NCI-H1436 (cell line): ENCODE measurements around the gene LARP6.
"Not testable (repeated sequence)": the region's sequence is repeated elsewhere in the genome, so short reads cannot be mapped to it uniquely, and the experiment has no call there.

Experiments
- DNase-seq: peaks from one replicate; lab custom pipeline; 2025; lab: John Stamatoyannopoulos, UW

The LARP6 gene

GRCh38 chr15:70858614-70859321 lies 4.8 kb upstream of the LARP6 start:
- not testable (repeated sequence) for DNase-seq

GRCh38 chr15:70857562-70858285 lies 3.8 kb upstream of the LARP6 start:
- no peak for DNase-seq

- DNase-seq, result no peak
Measured at GRCh38 chr15:70856884-70857561, 3.1 kb upstream of the LARP6 start.

GRCh38 chr15:70856177-70856883 lies 2.4 kb upstream of the LARP6 start:
- no peak for DNase-seq

GRCh38 chr15:70855764-70856163 lies 1.8 kb upstream of the LARP6 start:
- DNase-seq, result no peak

GRCh38 chr15:70854666-70854976 lies 664 bp upstream of the LARP6 start:
- no peak for DNase-seq

GRCh38 chr15:70853318-70853972 lies 512 bp downstream of the LARP6 start:
- DNase-seq, result no peak

- DNase-seq, result no peak
Measured at GRCh38 chr15:70852501-70853317, 1.2 kb downstream of the LARP6 start.

GRCh38 chr15:70851889-70852288 lies 2.1 kb downstream of the LARP6 start:
- no peak for DNase-seq

- no peak for DNase-seq
Measured at GRCh38 chr15:70845602-70846360, 8.2 kb downstream of the LARP6 start.

GRCh38 chr15:70837476-70837875 lies 16.5 kb downstream of the LARP6 start:
- DNase-seq, result no peak

- DNase-seq, result no peak
Measured at GRCh38 chr15:70835841-70836240, 18.1 kb downstream of the LARP6 start.

- DNase-seq, result no peak
Measured at GRCh38 chr15:70835415-70835814, 18.5 kb downstream of the LARP6 start.

GRCh38 chr15:70834999-70835398 lies 19.0 kb downstream of the LARP6 start:
- no peak for DNase-seq

- DNase-seq, result peak; percentile 44
Measured at GRCh38 chr15:70833861-70834765, 19.8 kb downstream of the LARP6 start.

- DNase-seq, result no peak
Measured at GRCh38 chr15:70833422-70833821, 20.5 kb downstream of the LARP6 start.

GRCh38 chr15:70832176-70832575 lies 21.8 kb downstream of the LARP6 start:
- no peak for DNase-seq

GRCh38 chr15:70831094-70831911 lies 22.7 kb downstream of the LARP6 start:
- DNase-seq, result no peak
